NK-92 (cell line): ENCODE results near the gene MRGPRF.
"Not testable (repeated sequence)": the region's sequence is repeated elsewhere in the genome, so short reads cannot be mapped to it uniquely, and the experiment has no call there.

ENCODE experiments used
- DNase-seq: peaks from one replicate; lab custom pipeline; 2025; ENCODE audit not compliant: unreplicated experiment; lab: John Stamatoyannopoulos, UW

Gene MRGPRF

GRCh38 chr11:69003301-69003865 lies 9.7 kb downstream of the MRGPRF start:
- no peak for DNase-seq

GRCh38 chr11:69002570-69003231 lies 10.3 kb downstream of the MRGPRF start:
- DNase-seq: no peak

- DNase-seq: no peak
These were observed 10.9 kb downstream of the MRGPRF start for GRCh38 chr11:69002110-69002569.

GRCh38 chr11:69001243-69002081 lies 11.6 kb downstream of the MRGPRF start:
- no peak for DNase-seq

- DNase-seq: no peak
These were observed 12.2 kb downstream of the MRGPRF start for GRCh38 chr11:69000831-69001242.

GRCh38 chr11:69000391-69000790 lies 12.7 kb downstream of the MRGPRF start:
- DNase-seq: no peak

- DNase-seq: not testable (repeated sequence)
These were observed 13.2 kb downstream of the MRGPRF start for GRCh38 chr11:68999748-69000355.

- DNase-seq: no peak
These were observed 13.8 kb downstream of the MRGPRF start for GRCh38 chr11:68999093-68999747.

- DNase-seq: no peak
These were observed 14.6 kb downstream of the MRGPRF start for GRCh38 chr11:68998390-68998911.

GRCh38 chr11:68997995-68998348 lies 15.1 kb downstream of the MRGPRF start:
- DNase-seq: no peak

GRCh38 chr11:68997124-68997994 lies 15.7 kb downstream of the MRGPRF start:
- no peak for DNase-seq

GRCh38 chr11:68996376-68997123 lies 16.5 kb downstream of the MRGPRF start:
- DNase-seq: no peak

- no peak for DNase-seq
These were observed 18.2 kb downstream of the MRGPRF start for GRCh38 chr11:68994894-68995285.

GRCh38 chr11:68994161-68994893 lies 18.7 kb downstream of the MRGPRF start:
- DNase-seq: no peak

GRCh38 chr11:68993546-68993945 lies 19.5 kb downstream of the MRGPRF start:
- no peak for DNase-seq

- DNase-seq: no peak
These were observed 20.2 kb downstream of the MRGPRF start for GRCh38 chr11:68992743-68993255.

GRCh38 chr11:68990995-68991780 lies 21.9 kb downstream of the MRGPRF start:
- DNase-seq: no peak
